ENCODE data around the gene KIRREL1.

The KIRREL1 gene

DNA sequence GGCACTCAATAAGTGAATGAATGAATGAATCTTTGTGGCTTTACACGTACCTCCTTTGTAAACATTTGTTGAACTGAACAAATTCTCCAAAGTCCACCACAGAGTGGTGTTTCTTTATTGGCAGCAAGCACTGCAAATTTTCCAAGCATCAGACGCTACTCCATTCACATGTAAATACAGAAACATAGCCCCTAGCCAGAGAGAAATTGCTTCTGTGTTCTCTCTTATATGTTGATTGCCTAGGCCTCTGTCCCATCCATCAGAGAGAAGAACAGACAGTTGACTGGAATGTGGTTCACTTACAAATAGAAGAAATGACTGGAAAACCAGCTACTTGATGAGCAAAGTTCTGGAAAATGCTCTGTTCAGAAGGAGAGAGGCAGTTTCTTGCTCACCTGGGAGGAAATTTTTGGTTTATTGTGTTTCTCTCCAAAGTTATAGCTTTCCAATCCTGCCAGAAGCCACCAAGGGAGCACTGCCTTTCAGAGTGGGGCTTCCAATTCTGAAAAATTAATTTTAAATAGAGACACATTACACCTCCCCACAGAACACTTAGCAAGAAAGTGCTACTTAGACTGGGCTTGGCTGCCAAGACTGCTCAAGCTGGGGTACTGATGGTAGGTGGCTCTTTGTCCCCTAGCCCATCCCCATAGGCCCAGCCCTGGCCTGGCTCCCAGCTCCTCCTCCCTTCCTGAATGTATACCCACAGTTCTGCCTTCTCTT is 18.1 kb upstream of the KIRREL1 start:
- DNase-seq = no peak

- no peak for DNase-seq
Observed at GRCh38 chr1:157976888-157977287, 16.6 kb upstream of the KIRREL1 start.

GRCh38 chr1:157978586-157979403 is 14.7 kb upstream of the KIRREL1 start:
- no peak for DNase-seq

- DNase-seq = no peak
Observed at GRCh38 chr1:157982136-157982535, 11.3 kb upstream of the KIRREL1 start.

DNA sequence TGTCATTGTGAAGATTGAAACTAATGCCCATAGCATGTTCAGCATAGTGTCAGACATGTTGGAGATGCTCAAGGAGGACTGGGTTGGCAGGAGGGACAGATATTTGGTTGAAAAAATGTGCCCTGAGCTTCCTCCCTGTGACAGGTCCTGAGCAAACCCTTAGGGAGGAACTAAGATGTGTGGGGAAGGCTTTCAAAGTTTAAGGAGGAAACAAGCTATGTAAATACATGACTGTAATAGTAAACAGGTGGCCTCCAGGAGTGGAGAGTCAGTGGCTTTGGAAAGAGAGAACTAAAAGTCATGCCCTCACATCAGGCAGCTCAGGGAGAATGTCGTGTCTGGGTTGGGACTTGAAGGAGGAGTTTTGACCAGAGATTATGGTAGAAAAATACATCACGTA is 9.7 kb upstream of the KIRREL1 start:
- no peak for DNase-seq

DNA sequence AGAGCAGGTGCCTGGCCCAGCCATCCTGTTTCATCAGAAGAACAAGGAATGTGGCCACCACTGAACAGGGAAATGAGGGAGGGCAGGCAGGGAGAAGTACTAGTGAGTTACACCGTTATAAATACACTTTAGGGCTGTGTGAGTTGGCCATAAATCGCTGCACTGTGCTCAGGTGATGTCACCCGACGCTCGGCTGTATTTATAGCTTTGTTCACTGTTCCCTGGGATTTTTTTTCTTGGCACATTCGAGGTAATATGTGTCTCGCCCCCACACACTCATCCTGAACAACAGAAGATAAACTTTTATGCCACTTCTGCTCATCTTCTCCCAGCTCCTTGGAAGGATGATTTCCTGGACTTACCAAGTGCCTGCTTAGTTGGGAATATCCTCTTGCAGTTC is 9.0 kb upstream of the KIRREL1 start:
- no peak for DNase-seq

GRCh38 chr1:157985473-157985872 is 8.0 kb upstream of the KIRREL1 start:
- DNase-seq = no peak

DNA sequence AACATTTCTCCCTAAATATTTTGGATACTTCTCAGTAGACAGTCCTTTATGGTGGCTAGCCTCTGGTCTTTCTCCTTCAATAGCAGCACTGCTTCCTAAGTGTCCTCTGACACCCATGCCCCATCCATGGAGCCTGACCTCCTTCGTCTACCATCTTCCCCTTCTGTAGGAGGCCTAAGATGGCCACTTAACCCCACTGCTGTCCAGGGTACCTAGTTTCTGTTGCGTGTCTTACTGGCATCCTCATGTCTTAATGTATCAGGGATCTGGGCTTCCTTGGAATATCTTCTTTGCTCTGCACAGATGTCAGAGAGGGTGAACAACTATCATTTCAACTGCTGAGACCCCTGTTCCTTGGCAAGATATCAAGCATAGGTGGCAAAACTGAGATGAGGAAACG is 5.4 kb upstream of the KIRREL1 start:
- no peak for DNase-seq

DNA sequence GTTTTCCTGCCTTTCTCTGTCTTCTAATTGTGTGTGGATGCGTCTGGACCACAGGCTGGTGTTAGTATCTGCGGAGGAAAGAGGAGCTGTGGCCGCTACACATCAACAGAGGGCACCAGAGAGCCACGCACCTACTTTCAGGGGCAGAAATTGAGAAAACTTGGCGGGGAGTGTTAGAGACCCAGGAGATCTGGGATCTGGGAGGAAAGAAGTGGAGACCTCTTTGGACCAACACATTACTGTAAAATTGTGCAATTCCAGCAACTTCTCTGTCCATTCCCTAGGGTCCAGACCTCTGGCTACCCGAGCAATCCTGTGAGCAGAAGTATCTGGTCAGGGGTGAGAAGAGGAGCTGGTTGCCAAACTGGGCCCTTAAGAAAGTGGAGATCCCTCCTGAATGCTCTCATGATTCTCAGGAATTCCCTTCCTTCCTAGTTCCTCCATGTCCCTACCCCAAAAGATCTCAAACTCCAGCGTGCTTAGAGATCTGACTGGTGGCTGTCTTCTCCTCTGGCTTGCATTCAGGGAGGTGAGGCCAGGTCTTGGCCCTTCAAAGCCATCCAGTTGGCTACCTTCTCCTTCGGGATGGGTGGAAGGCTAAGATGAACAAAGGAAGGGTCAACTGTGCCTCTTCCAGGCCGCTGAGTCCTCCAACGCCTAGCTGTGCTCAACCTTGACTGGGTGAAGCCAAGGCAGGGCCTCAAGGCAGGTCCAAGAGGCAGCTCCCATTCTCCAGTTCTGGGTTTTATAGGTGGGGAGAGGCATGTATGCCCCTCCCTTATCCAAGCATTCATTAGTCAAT is 1.2 kb upstream of the KIRREL1 start:
- peak; percentile 70 for DNase-seq

DNA sequence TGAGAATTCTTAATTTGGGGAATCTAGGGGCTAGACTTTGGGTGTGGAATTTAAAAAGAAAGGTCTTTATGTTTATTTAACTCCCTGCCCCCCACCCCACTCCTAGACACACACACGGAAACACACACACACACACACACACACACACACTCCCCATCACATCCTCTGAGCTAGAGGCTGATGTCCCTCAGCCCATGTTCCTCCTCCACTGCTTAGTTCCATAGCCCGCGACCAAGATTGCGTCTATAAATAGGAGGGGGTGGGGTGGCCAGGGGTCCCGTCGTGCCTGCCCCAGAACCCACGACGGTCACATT is 655 bp upstream of the KIRREL1 start:
- DNase-seq = no peak

GRCh38 chr1:157993918-157994605 is 617 bp downstream of the KIRREL1 start:
- DNase-seq = peak; percentile 33

DNA sequence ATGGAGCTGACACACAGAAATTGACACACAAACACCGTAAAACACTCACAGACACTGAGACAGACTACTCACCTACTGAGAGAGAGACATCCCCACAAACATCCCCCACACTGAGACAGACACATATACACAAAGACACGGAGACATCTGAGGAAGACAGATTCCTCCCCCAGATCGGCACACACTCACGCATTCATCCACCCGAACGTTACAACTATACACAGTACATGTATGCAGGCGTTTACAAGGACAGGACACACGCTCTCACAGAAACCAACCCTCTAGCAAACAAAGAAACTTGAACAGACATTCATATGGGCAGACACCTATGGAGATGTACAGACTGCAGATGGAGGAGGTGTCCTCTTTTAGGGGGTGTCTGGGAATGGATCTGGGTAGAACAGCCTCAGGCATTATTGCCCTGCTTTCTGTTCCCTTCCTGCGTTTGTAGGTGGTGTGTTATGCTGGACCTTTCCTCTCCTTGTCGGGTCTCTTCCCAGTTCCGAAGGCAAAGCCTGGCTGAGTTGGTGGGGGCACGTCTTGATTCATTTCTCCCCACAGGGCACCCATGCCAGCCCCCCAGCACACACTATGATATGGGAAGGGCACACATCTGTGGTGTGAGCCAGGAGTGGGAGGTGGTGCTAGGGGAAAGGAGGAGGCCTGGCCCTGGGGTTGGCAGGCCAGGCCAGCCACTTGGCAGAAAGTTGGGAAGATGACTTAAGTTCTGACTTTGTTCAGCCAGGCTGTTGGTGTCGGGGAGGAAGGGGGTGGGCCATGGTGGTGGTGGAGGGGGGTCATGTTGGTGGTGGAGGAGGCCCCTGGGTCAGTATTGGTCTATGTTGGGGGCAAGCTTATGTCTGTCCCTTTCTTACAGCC is 1.5 kb downstream of the KIRREL1 start:
- DNase-seq = peak; percentile 47

DNA sequence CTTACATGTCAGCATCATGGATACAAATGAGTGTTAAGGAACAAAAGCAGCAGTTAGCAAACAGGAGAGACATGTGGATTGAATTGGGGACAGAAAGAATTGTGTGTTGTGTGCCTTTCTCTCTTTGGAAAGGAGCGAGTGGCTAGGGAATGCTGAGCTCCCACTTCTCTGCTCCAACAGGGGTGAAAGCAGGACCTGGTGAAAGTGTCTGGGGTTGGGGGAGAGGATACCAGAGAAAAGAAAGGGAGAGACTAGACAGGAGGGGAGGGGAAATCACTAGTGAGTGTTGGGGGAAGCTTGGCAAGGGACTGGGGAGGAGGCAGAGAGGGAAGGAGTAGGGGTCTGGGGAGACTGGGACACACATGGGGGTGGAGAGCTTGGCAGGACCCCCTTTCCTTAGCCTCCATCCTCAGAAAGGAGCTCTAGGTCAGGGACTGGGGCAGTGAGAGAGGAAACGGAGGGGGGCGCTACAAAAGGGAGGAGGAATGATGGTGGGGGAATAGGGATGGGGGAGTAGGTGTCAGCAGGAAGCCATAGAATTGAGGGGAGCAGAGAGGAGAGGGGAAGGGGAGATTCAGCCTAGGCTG is 2.2 kb downstream of the KIRREL1 start:
- DNase-seq = no peak

DNA sequence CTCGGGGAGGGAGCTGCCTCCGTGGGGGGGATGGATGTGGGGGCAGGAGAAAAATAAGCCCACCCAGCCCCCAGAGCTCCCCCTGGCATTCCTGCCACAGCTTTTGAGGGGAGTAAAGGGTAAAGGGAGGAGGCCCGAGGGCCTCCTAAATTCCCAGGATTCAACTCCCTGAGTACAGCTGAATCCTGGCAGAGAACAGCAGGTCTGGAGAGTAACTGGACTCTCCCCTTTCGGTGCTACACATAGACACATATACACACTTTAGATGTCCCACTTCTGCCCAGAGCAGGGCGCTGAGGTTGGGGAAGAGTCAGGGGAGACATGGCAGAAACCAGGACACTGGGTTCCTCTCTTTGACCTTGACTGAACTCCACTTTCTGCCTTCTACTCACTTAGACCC is 3.0 kb downstream of the KIRREL1 start:
- DNase-seq = no peak

DNA sequence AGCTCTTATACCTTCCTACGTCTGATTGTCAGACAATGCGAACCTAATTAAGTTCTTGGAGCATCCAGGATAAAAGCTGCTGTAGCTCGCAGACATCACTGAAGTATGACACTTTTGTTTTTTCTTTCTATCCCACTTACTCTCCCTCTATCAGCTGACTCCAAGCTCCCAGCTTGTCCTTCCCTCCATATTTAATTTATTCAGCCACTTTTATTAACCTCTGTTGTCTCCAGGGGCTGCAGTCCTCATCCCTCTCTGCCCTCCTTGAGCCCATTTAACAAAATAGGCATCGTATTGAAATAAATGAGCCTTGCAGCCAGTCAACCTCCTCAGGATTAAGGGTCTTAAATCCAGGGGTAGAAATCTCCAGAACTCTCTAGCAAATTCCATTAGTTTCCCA is 7.1 kb downstream of the KIRREL1 start:
- no peak for DNase-seq

- DNase-seq = peak; percentile 47
Observed at GRCh38 chr1:158002022-158002630, 8.7 kb downstream of the KIRREL1 start.

GRCh38 chr1:158002631-158003405 is 9.4 kb downstream of the KIRREL1 start:
- DNase-seq = peak; percentile 54

DNA sequence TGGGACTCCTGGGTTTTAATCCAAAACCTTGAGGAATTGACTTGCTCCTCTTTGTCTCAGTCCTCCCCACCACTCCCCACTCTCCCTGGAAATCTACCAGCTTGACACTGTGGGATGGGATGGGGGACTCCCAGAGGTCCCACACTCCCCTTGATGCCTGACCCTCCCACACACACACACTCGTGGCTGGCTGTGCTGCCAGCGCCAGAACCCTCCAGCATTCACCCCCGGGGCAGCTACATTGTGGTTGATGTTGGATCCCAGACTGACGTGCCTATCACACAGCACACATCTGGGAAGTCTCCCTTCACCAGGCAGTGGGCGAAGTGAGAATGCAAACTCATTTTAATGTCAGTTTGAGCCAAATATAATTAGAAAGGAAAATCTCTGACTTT is 10.0 kb downstream of the KIRREL1 start:
- peak; percentile 34 for DNase-seq

DNA sequence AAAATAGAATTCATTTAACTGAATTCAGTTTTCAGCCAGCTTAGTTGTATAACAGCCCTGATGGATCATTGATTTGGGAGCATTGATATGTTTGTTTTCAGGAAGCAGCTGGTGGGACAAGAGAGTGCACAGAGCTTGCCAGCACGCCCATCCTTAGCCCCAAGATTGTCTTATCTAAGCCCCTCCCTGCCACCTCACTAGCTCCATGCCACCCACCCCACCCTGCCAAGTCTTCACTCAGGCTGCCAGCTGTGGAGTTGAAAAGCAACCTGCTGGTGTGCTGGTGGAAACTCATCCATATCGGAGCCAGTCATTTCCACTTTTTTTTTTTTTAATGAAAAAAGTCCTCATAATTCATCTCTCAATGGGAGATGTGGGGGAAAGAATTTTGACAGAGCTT is 11.8 kb downstream of the KIRREL1 start:
- no peak for DNase-seq

GRCh38 chr1:158007180-158007579 is 13.7 kb downstream of the KIRREL1 start:
- DNase-seq = no peak

Data from fibroblast of skin of right biceps (primary cell).